ENCODE data around the gene UBE3D.
"Not testable (repeated sequence)": the region's sequence is repeated elsewhere in the genome, so short reads cannot be mapped to it uniquely, and the experiment has no call there.

The UBE3D gene

GRCh38 chr6:82867946-82868345 is 197.7 kb downstream of the UBE3D start:
- DNase-seq = no peak

GRCh38 chr6:82866446-82866845 is 199.2 kb downstream of the UBE3D start:
- DNase-seq = no peak

- DNase-seq = no peak
Observed at GRCh38 chr6:82865461-82865860, 200.2 kb downstream of the UBE3D start.

GRCh38 chr6:82863781-82864180 is 201.9 kb downstream of the UBE3D start:
- no peak for DNase-seq

- DNase-seq = no peak
Observed at GRCh38 chr6:82862543-82862942, 203.1 kb downstream of the UBE3D start.

- no peak for DNase-seq
Observed at GRCh38 chr6:82861121-82861520, 204.5 kb downstream of the UBE3D start.

- not testable (repeated sequence) for DNase-seq
Observed at GRCh38 chr6:82856077-82856476, 209.6 kb downstream of the UBE3D start.

GRCh38 chr6:82852904-82853303 is 212.7 kb downstream of the UBE3D start:
- DNase-seq = not testable (repeated sequence)

GRCh38 chr6:82843291-82843885 is 222.3 kb downstream of the UBE3D start:
- no peak for DNase-seq

GRCh38 chr6:82842721-82843120 is 222.9 kb downstream of the UBE3D start:
- DNase-seq = no peak

All from COR-L47 (cell line).